Activated T-helper 9 cell treated with anti-CD3 and anti-CD28 coated beads, Interleukin-2, amount 50 U/mL, for 16 hours (primary cell): Measurements from ENCODE around the gene DGKD.
"Not testable (repeated sequence)": the region's sequence is repeated elsewhere in the genome, so short reads cannot be mapped to it uniquely, and the experiment has no call there.

Source experiments
- DNase-seq: peaks from one replicate; pipeline ENCODE4 v3.0.0-alpha.2; 2020; ENCODE audit warnings: low read depth

The DGKD gene

GRCh38 chr2:233360771-233361176 lies 6.5 kb downstream of the DGKD start:
- no peak for DNase-seq

- DNase-seq, result no peak
Measured at GRCh38 chr2:233361297-233361696, 7.0 kb downstream of the DGKD start.

- DNase-seq, result no peak
Measured at GRCh38 chr2:233362742-233363141, 8.4 kb downstream of the DGKD start.

GRCh38 chr2:233363744-233364235 lies 9.5 kb downstream of the DGKD start:
- DNase-seq, result no peak

GRCh38 chr2:233365861-233366520 lies 11.7 kb downstream of the DGKD start:
- DNase-seq, result no peak

GRCh38 chr2:233367586-233367985 lies 13.3 kb downstream of the DGKD start:
- DNase-seq, result no peak

- no peak for DNase-seq
Measured at GRCh38 chr2:233368756-233369155, 14.5 kb downstream of the DGKD start.

GRCh38 chr2:233369462-233369861 lies 15.2 kb downstream of the DGKD start:
- DNase-seq, result no peak

- DNase-seq, result no peak
Measured at GRCh38 chr2:233369897-233370685, 15.8 kb downstream of the DGKD start.

- no peak for DNase-seq
Measured at GRCh38 chr2:233371641-233372040, 17.3 kb downstream of the DGKD start.

- DNase-seq, result no peak
Measured at GRCh38 chr2:233372855-233373254, 18.6 kb downstream of the DGKD start.

GRCh38 chr2:233373316-233373715 lies 19.0 kb downstream of the DGKD start:
- DNase-seq, result no peak

GRCh38 chr2:233374776-233375175 lies 20.5 kb downstream of the DGKD start:
- DNase-seq, result not testable (repeated sequence)

GRCh38 chr2:233375490-233376314 lies 21.4 kb downstream of the DGKD start:
- DNase-seq, result no peak

- no peak for DNase-seq
Measured at GRCh38 chr2:233379034-233379433, 24.7 kb downstream of the DGKD start.

- no peak for DNase-seq
Measured at GRCh38 chr2:233379441-233379840, 25.1 kb downstream of the DGKD start.

GRCh38 chr2:233380132-233380895 lies 26.0 kb downstream of the DGKD start:
- no peak for DNase-seq

GRCh38 chr2:233380995-233381637 lies 26.8 kb downstream of the DGKD start:
- DNase-seq, result no peak

- DNase-seq, result no peak
Measured at GRCh38 chr2:233381638-233381995, 27.3 kb downstream of the DGKD start.

- DNase-seq, result no peak
Measured at GRCh38 chr2:233384015-233384414, 29.7 kb downstream of the DGKD start.

- DNase-seq, result no peak
Measured at GRCh38 chr2:233384811-233385488, 30.7 kb downstream of the DGKD start.
